Kidney tubule cell (primary cell): ENCODE measurements around the gene SMTNL2.
A peak's percentile ranks its signal among the peaks of the same experiment; 100 is the strongest.

ENCODE experiments used
- DNase-seq: peaks from one replicate; pipeline ENCODE4 v3.0.0-alpha.2; 2018; ENCODE audit warnings: low spot score

Gene SMTNL2

DNA sequence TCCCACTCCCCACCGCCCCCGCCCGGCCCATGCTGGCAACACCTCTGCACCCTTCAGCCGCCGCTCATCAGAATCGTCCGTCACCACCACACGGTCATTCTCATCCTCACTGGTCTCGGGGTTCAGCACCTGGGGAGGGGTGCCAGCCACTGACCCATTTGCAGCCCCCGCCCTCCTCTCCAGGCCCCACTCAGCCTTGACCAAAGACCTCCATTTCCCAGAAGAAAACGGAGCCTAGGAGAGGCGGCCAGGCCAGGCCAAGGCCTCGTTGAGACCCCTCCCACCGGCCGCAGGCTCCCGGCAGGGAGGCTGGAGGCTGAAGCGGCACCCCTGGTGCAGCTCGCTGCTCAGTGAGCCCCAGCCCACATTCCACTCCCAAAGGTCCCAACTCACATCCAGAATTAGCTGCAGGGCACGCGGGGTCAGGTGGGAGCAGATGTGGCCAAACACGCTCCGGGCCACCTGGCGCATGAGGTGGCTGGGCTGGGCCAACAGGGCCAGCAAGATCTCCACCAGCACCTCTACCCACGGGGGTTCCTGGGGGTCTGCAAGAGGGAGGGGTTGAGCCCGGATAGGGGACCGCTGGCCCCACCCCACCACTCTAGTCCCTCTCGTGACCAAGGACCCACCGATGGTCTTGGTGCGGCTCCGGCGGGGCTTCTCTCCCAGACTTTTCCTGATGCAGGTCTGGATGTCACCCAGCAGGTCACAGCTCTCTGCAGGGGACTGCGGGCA lies 38.9 kb upstream of the SMTNL2 start:
- DNase-seq: no peak

DNA sequence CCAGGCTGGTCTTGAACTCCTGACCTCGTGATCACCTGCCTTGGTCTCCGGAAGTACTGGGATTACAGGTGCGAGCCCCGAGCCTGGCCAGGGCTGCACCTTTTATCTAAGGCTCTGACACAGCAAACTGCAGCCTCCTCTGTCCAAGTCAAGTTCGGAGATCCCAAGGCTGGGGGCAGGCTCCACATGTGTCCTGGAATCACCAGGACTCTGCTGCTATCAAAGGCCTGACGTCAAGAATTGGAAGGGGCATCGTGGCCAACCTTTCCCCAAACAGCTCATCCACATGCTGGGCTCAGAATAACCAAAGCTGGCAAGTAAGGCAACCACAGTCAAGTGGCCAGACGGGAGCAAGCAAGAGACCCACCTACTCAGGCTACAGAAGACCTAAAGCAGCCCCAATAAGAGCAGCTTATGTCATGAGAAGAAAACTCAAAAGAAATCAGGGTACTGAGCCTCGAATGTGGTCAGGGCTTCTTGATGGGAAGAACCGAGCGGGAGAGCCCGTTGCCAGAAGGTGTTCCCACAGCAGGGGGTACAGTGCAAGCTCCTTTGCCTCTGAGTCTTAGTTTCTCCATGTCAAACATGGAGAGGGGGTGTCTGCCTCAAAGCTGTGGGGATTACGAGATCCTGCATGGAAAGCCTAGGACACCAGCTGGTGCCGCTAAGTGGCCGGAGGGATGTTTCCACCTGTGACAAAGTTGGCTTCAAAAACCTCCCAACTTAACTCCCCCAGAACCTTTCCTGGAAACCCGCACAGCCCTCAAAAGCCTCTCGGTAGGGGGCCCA lies 37.0 kb upstream of the SMTNL2 start:
- no peak for DNase-seq

- no peak for DNase-seq
Observed at GRCh38 chr17:4548061-4548461, 36.3 kb upstream of the SMTNL2 start.

DNA sequence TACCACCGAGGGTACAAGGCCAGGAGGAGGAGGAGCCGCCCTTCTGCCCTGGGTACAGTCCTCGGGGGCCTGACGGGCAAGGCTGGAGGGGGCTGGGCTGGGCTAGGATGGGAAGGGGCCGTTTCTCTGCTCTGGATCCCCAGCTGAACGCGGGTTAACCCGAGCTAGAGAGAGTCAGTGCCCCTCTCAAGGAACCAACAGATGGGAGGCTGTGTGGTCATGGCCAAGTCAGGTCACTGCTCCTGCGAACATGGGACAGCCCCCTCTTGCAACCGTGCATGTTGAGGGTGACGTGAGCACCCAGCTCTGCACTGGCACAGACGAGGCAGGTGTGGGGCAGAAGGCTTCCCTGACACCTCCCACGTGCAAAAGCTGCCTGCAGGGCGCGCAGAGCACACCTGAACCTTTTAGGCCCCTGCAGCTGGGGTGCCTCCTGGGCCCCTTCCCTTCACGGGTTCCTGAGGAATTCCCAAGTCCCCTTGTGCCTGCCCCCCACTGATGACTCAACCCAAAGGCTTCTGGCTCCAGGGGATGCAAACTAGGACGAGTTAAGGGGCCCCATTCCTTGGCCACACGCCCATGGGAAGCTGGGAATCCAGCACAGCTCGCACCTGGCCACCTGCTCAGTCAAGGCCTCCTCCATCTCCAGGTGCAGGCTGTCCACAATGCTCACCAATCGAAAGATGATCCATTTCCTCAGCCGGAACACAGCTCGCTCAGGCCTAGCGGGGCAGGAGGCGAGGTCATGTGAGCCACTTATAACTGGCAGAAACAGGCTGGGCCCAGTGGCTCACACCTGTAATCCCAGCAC lies 35.4 kb upstream of the SMTNL2 start:
- DNase-seq: peak; percentile 66

DNA sequence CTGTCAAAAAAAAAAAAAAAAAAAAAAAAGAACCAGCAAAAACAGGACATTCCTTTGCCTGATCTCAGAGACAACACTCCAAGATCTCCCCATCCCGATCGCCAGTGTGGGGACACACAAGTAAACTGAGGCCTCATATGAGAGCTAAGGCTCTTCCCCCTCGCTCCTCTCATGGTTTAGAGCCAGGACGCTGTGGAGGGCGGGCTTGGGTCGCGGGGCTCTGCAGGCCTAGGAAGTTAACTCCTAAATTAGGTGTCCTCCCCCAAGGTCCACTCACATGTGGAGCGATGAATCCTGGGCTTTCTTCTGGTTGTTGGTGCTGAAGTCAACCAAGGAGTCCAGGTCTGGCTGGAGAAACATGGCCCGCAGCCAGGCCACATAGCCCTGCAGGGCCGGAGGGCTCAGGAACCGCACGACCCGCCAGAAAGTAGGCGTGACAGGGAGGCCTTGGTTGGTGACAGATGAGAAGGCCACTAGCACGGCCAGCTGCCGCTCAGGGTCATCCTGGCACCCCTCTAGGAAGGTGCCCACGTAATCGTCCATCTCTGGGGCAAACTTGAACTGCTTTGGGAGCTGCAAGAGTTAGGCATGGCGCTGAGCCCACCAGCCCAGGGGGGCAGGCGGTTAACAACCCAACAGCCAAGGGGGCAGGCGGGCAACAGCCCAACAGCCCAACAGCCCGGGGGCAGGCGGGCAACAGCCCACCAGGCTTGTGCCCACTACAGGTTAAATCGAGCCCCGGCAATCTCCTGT lies 34.4 kb upstream of the SMTNL2 start:
- DNase-seq: no peak

GRCh38 chr17:4550534-4551039 lies 33.7 kb upstream of the SMTNL2 start:
- no peak for DNase-seq

- DNase-seq: no peak
Observed at GRCh38 chr17:4551141-4551540, 33.2 kb upstream of the SMTNL2 start.

DNA sequence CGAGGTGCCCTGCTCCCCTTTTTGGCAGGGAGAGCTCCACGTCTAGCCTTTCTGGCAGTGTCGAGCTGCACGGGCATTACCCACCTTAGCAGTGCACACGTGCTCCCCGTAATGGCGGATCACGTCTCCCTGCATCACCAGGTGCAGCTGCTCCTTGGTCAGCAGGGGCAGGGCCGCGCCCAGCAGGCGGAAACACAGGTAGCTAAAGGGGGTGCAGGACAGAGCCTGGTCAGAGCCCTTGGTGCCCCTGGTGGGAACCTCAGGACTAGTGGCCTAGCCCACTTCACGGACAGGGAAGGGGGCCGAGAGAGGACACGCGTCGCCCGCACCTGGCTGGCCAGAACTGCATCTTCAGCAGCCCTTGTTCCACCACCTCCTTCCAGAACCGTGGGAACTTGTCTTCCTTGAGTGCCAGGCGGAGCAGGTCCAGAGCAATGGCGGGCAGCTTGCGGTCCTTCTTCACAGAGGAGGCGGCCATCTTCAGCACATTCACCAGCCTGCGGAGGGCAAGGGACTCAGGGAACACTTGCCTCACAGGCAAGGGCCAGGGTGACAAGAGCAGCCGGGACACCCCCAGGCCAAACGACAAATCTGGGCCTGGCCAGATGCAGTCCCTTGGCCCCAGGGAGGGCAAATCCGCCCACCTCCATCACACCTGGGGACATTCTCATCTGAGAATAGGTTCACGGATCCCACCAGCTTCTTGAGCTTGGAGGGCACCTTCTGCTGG lies 32.4 kb upstream of the SMTNL2 start:
- DNase-seq: no peak

DNA sequence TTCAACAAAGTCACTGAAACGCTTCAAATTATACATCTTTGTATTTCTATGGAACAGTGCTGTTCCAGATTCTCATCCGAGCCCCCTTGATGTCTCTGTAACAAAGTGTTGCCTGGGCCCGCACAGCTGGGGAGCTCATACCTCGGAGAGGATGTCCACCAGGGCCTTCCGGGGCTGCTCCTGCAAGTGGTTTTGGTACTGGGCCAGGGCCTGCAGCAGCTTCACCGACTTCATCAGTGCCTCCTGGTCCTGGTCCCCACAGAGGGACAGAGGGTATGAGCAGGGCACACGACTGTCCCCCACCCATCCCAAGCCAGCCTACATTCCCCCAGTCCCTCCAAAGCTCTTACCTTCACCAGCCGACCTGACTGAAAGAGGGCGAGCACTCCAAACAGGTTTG lies 30.7 kb upstream of the SMTNL2 start:
- no peak for DNase-seq

DNA sequence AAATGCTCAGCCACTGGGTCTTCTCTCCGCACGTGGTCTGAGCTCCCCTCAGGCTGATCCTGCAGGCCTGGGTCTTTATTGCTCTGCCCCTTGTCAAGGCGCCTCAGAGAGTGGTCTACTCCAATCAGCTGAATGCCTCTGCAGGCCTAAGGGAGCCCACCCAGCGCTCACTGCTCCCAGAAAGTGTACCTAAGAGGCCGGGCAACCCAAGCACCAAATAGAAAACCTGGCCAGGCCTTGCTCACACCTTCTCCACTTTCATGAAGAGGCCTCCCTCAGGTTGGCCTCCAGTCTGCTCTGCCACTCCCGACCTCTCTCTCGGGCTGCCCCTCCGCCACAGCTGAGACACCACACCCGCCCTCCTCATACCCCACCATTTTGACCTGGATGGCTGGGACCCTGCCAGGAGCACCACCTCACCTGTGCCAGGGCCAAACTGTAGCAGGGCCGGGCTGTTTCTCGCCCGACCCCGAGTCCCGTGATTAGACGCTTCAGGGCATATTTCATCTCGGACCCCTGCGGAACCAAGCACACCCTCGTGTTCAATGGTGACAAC lies 29.8 kb upstream of the SMTNL2 start:
- no peak for DNase-seq

DNA sequence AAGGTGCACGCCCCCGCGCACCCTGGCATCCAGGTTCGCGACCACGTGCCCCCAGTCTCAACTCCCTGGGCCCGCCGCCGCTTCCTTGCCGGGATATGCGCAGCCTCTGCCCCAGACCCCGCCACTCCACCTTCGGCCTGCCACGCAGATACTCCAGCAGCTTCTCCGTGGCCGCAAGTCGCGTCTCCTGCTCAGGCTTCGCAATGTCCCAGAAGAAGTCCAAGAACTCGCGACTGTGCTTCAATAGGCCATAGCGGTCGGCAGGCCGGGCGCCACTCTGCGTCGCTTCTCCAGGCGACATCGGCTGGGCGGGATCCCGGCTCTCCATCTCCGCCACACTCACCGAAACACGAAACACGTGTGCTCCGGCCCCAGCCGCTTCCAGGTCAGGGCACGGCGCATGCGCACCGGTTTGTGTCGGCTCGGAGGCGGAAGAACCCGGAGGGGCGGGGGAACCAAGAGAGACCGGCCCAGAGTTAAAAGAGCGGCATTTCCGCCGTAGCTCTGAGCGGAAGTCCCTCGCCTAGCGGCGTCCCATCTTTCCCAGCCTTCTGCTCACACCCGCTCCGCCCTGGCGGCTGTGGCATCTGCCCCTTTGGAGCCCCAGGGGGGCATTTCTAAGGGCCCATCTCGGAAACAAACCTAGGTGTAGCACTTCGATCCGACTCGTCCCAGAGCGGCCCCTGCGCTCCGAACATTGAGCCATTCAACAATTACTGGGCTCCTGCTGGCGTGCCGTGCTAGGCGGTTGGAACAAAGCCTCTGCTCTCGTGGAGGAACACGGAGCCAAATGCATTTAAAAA lies 29.1 kb upstream of the SMTNL2 start, which contains the start of gene MYBBP1A:
TSS of gene MYBBP1A (minus strand) at position 388 of the 803 bp plus-strand sequence. CDS start at position 328, 60 bp downstream.
- DNase-seq: peak; percentile 96

DNA sequence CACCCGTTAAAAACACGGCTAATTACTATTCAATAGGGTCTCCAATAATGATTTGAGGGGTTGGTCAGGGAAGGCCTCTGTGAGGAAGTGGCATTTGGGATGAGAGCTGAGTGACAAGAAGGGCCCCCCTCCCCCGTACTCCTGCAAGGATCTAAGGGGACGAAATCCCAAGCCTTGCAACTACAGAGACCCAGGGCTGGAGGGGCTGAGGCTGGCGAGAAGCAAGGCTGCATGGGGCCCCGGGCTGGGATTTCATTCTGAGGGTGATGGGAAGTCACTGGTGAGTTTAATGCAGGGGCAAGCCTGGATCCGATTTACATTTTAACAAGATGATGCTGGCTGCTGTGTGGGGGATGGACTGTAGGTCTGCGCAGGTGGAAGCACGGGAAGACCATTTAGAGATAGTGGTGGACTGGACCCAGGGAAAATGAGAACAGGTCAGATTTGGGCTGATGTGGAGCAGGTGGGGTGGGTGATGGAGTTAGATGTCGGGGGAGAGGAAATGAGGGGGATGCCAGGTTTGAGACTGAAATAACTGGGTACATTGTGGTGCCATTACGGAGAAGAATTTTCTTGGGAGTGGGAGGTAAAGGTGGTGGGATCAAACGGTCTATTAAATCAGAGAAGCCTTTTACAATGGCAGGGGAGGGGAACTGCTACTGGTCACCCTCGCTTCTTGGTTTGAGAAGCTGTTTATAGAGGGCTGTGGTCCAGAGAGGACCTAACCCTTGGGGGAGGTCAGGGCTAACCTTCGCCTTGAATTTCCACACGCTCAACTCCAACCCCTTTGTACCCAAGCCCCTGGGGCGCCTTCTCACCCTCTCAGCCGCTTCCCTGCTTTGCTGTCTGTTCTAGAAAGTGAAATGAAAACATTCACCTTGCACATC lies 28.2 kb upstream of the SMTNL2 start:
- no peak for DNase-seq

DNA sequence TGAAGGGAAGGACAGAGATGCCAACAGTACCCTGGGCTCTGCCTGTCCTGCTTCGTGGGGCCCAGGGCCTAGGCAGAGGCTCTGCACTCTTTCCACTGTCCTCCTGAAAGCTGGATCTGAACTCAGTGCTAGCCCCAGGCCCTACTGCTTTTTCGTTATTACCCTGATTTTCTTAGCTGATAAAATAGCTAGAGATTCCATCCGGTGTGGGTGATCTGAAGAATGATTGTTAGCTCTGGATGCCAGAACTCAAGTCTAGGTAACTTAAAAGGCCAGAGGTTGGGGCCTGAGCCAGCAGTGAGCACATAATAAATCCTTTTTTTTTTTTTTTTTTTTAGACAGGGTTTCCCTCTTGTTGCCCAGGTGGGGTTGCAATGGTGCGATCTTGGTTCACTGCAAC lies 27.3 kb upstream of the SMTNL2 start:
- no peak for DNase-seq

GRCh38 chr17:4557626-4558346 lies 26.5 kb upstream of the SMTNL2 start:
- DNase-seq: no peak

- DNase-seq: no peak
Observed at GRCh38 chr17:4558347-4558971, 25.9 kb upstream of the SMTNL2 start.

- DNase-seq: no peak
Observed at GRCh38 chr17:4559139-4559791, 25.1 kb upstream of the SMTNL2 start.

DNA sequence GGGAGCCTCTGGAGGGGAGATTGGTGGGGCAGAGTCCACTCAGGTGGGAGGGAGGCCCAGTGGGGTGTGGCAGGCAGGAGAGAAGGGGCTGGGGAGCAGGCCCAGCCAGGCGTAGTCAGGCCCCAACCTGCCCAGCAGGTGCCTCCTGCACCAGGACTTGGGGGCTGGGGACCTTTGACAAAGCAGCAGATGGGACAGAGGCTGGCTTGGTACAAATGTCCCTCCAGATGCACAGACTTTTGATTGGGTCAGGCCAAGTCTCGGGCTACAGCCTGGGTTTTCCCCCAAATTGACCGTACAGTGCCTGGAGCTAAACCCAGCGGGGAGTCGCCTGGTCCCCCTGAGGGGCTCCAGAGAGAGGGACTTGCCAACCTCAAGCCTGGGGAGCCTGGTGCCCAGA lies 24.4 kb upstream of the SMTNL2 start:
- no peak for DNase-seq
